SK-N-SH (cell line): ENCODE data around the gene ATP11C.

Experiments
- EZH2phosphoT487 ChIP-seq: fragments of 200-600 bp; sonication (generic); IDR thresholded peaks from 2 replicates; pipeline ENCODE4 v1.6.1; 2017; ENCODE audit warnings: low read depth, mixed run types, mild to moderate bottlenecking, antibody characterized with exemption, moderate library complexity, borderline replicate concordance
- MXI1 ChIP-seq: IDR thresholded peaks from 2 replicates; pipeline ENCODE4 v1.6.1; 2012; ENCODE audit warnings: mild to moderate bottlenecking, low read depth, low read length, improper control_type of control experiment
- RXRA ChIP-seq: IDR thresholded peaks from 2 replicates; pipeline ENCODE4 v1.4.0; 2012; ENCODE audit warnings: low read depth, mild to moderate bottlenecking, borderline replicate concordance
- USF2 ChIP-seq: fragments of 150-350 bp; IDR thresholded peaks from 2 replicates; pipeline ENCODE4 v1.6.1; 2017; ENCODE audit warnings: antibody characterized with exemption, low read length, low read depth, borderline replicate concordance
- TF ChIP-seq, protein P1 (sequence below): fragments of 200-600 bp; sonication (generic); IDR thresholded peaks from 2 replicates; pipeline ENCODE4 v1.6.1; 2017; ENCODE audit warnings: antibody characterized with exemption, mild to moderate bottlenecking, moderate library complexity

DNA sequence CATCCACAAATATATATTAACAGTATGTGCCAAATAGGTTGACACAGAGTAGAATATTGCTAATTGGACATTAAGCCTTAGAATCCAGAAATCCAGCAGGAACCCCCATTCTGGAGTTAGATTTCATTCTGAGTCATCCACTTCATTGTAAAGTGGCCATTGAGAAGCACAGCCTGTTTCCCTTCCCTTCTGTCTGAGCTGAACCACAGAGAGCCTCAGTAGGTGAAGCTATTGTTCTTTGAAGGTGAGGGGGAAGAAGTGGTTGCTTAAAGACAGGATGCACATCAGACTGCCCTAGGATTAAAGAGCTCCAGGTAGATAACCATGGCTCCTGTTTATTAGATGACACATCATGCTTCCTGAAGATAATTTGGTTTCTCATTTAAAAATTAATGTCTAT is 194.3 kb downstream of the ATP11C start:
- TF ChIP-seq EZH2phosphoT487 (no peak), RXRA (no peak), USF2 (no peak), MXI1 (no peak)
- TF ChIP-seq, protein P1, sequence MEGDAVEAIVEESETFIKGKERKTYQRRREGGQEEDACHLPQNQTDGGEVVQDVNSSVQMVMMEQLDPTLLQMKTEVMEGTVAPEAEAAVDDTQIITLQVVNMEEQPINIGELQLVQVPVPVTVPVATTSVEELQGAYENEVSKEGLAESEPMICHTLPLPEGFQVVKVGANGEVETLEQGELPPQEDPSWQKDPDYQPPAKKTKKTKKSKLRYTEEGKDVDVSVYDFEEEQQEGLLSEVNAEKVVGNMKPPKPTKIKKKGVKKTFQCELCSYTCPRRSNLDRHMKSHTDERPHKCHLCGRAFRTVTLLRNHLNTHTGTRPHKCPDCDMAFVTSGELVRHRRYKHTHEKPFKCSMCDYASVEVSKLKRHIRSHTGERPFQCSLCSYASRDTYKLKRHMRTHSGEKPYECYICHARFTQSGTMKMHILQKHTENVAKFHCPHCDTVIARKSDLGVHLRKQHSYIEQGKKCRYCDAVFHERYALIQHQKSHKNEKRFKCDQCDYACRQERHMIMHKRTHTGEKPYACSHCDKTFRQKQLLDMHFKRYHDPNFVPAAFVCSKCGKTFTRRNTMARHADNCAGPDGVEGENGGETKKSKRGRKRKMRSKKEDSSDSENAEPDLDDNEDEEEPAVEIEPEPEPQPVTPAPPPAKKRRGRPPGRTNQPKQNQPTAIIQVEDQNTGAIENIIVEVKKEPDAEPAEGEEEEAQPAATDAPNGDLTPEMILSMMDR: no peak
